NT2/D1 (cell line): Measurements from ENCODE around the gene FUT1.

Source experiments
- DNase-seq: peaks from one replicate; pipeline ENCODE4 v3.0.0-alpha.2; 2011; ENCODE audit warnings: low read depth, low spot score
- H3K27me3 ChIP-seq: 2 replicates; pipeline ENCODE4 v1.6.0; 2011; ENCODE audit warnings: mild to moderate bottlenecking; ENCODE audit not compliant: insufficient read length, insufficient read depth
- H3K36me3 ChIP-seq: 2 replicates; pipeline ENCODE4 v1.6.1; 2011; ENCODE audit warnings: mild to moderate bottlenecking, low read length, mixed read lengths; ENCODE audit not compliant: insufficient read depth, insufficient read length
- H3K4me1 ChIP-seq: 2 replicates; pipeline ENCODE4 v1.5.1; 2011; ENCODE audit not compliant: insufficient read depth, insufficient read length
- H3K4me3 ChIP-seq: 2 replicates; pipeline ENCODE4 v1.5.1; 2011; ENCODE audit warnings: low read depth; ENCODE audit not compliant: insufficient read length
- H3K9ac ChIP-seq: 2 replicates; pipeline ENCODE4 v1.6.0; 2011; ENCODE audit warnings: low read depth; ENCODE audit not compliant: insufficient read length
- H3K9me3 ChIP-seq: 2 replicates; pipeline ENCODE4 v1.5.1; 2011; ENCODE audit warnings: mild to moderate bottlenecking, low read length; ENCODE audit not compliant: insufficient read depth
- SUZ12 ChIP-seq: IDR thresholded peaks from 2 replicates; pipeline ENCODE4 v1.6.1; 2011; ENCODE audit not compliant: insufficient read length, insufficient read depth; ENCODE audit errors: extremely low read depth
- YY1 ChIP-seq: IDR thresholded peaks from 2 replicates; pipeline ENCODE4 v1.6.1; 2011; ENCODE audit not compliant: insufficient read length, insufficient read depth
- ZNF274 ChIP-seq: IDR thresholded peaks from 2 replicates; pipeline ENCODE4 v1.6.1; 2011; ENCODE audit warnings: mild to moderate bottlenecking, low read depth, low read length

Gene FUT1

GRCh38 chr19:48752496-48753365, at the start of gene FUT1:
FUT1 (minus strand) TSS chr19:48752641; CDS start chr19:48751281, 1,360 bp downstream.
- H3K9ac ChIP-seq = peak within 1 kb of the TSS; percentile 77
- no peak for TF ChIP-seq YY1
- no peak for TF ChIP-seq ZNF274
- TF ChIP-seq SUZ12 = no peak
- H3K27me3 ChIP-seq = no peaks in the 10 kb centered on the region
- no peaks in the 10 kb centered on the region for H3K9me3 ChIP-seq
- H3K4me3 ChIP-seq = peak within 1 kb of the TSS; percentile 46
- H3K4me1 ChIP-seq = peaks cover 10% of the 10 kb centered on the region
- H3K36me3 ChIP-seq = peaks cover 8% of the 10 kb centered on the region
- DNase-seq = peak; percentile 30

DNA sequence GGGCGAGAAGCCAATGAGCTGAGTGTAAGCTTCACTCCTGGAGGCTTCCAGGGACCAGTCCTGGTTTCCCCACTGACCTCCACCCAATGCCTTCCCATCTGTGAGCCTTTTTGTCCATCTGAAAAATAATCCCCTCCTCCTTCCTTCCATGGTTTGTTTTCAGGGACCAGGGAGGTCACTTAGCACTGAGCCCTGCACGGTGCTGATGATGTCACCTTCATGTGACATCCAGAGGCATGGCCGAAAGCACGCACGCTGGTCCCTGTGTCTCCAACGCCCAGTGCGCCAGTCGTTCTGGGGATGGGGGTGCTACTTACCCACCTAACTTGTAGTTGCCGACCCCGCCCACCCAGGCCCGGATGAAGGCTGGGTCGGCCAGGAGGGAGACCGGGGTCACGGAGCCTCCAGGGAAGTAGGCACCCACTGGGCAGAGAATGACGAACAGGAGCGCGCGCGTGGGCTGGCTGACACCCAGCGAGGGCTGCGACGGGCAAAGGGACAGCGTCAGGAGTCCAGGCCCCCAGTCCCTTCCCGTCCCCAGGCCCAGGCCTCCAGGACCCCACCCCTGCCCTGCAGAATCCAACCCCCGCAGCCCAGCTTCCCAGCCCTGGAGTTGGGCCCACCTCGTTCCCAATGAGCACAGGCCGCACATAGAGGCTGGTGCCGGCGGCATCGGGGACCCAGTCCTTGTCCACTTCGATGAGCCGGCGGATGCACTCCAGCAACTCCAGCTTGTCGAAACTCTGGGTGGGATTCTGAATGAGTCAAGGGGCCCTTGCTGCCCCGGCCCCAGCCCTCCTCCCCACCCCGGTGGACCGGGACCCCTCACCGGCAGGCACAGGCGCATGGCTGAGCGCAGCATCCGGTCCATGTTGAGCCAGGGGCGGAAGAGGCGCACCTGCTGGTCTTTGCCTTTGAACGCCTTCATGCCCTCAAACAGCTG, 47.2 kb upstream of the FUT1 start:
- Histone ChIP-seq H3K4me1 (peaks cover 5% of the 10 kb centered on the region), H3K27me3 (no peaks in the 10 kb centered on the region), H3K4me3 (no peak overlapping the region), H3K36me3 (no peaks in the 10 kb centered on the region), H3K9ac (no peak overlapping the region), H3K9me3 (no peaks in the 10 kb centered on the region)
- no peak for DNase-seq
- no peak for TF ChIP-seq ZNF274
- TF ChIP-seq YY1 = no peak
- no peak for TF ChIP-seq SUZ12

DNA sequence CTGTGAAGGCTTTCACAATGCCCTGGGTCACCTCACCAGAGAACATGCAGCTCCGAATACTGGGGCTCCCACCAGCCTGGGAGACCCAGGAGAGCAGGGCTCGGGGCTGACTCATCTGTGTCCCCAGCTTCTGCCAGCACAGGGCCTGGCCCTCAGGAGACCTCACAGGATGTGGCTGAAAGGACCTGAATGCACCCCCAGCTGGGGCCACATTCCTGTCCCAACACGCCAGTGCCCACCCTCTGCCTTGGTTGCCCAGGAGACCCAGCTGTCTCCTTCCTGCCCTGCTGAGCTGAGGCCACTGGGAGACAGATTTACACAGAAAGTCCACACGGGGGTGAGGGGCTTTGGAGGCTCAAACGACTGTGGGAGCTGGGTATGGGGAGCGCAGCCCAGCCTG, 46.5 kb upstream of the FUT1 start:
- Histone ChIP-seq H3K4me1 (peaks cover 5% of the 10 kb centered on the region), H3K36me3 (no peaks in the 10 kb centered on the region), H3K9me3 (no peaks in the 10 kb centered on the region), H3K4me3 (no peak overlapping the region), H3K27me3 (no peaks in the 10 kb centered on the region), H3K9ac (no peak overlapping the region)
- DNase-seq = no peak
- no peak for TF ChIP-seq SUZ12
- TF ChIP-seq ZNF274 = no peak
- no peak for TF ChIP-seq YY1

- Histone ChIP-seq H3K4me3 (no peak overlapping the region), H3K4me1 (peaks cover 5% of the 10 kb centered on the region), H3K9me3 (no peaks in the 10 kb centered on the region), H3K36me3 (no peaks in the 10 kb centered on the region), H3K27me3 (no peaks in the 10 kb centered on the region), H3K9ac (no peak overlapping the region)
- no peak for DNase-seq
- TF ChIP-seq YY1 (no peak), ZNF274 (no peak), SUZ12 (no peak)
Observed at GRCh38 chr19:48797103-48797502, 44.7 kb upstream of the FUT1 start.

GRCh38 chr19:48796298-48797083, 44.0 kb upstream of the FUT1 start:
- no peaks in the 10 kb centered on the region for H3K27me3 ChIP-seq
- H3K4me1 ChIP-seq = peaks cover 5% of the 10 kb centered on the region
- no peak overlapping the region for H3K4me3 ChIP-seq
- H3K9ac ChIP-seq = no peak overlapping the region
- no peaks in the 10 kb centered on the region for H3K9me3 ChIP-seq
- no peak for TF ChIP-seq ZNF274
- TF ChIP-seq YY1 = no peak
- no peak for TF ChIP-seq SUZ12
- DNase-seq = no peak
- no peaks in the 10 kb centered on the region for H3K36me3 ChIP-seq

GRCh38 chr19:48795685-48796070, 43.2 kb upstream of the FUT1 start:
- H3K9me3 ChIP-seq = no peaks in the 10 kb centered on the region
- no peak overlapping the region for H3K9ac ChIP-seq
- H3K4me3 ChIP-seq = no peak overlapping the region
- TF ChIP-seq YY1 (no peak), SUZ12 (no peak), ZNF274 (no peak)
- DNase-seq = no peak
- no peaks in the 10 kb centered on the region for H3K27me3 ChIP-seq
- no peaks in the 10 kb centered on the region for H3K36me3 ChIP-seq
- H3K4me1 ChIP-seq = peaks cover 5% of the 10 kb centered on the region
